IPS-18c (cell line): ENCODE measurements around the gene ARHGEF7.

ENCODE experiments used
- H3K4me3 ChIP-seq: 2 replicates; pipeline ENCODE4 v1.7.0; 2013; ENCODE audit warnings: low read depth, mild to moderate bottlenecking, low read length, moderate library complexity; ENCODE audit not compliant: insufficient read depth
- H3K9me3 ChIP-seq: one replicate; pipeline ENCODE4 v1.6.1; 2013; ENCODE audit warnings: mild to moderate bottlenecking, low read length, moderate library complexity; ENCODE audit not compliant: control insufficient read depth, insufficient read depth

The ARHGEF7 gene

DNA sequence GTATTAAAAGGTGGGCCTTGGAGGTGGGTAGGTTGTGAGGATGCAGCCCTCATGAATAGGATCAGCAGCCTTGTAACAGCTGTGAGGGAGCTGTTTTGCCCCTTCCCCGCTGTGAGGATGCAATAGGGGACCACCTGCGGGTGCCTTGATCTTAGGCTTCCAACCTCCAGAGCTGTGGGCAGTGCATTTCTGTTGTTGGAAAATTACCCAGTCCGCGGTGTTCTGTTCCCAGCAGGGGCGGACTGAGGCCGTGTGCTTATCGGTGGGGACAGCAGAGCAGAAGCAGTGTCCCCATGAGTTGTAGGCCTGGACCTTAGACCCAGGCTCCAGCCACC is 150.6 kb downstream of the ARHGEF7 start:
- Histone ChIP-seq H3K9me3 (no peaks in the 10 kb centered on the region), H3K4me3 (no peak overlapping the region)

DNA sequence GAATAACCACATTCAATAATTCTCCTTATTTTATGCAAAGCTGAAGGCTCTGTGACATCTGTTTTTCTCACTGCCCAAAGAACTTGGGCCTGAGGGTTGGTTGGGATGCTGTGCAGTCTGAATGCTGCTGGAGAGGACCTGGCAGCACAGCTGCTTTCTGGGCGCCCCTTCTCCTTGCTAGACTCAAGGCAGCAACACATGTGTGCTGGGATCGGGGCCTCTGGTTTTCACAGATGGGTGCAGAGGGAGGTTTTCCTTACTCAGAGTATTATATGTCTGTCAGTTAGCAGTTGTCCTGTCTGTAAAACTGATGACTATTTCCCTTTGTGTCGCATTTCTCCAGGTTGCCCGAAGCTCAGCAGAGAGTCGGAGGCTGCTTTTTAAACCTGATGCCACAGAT is 152.1 kb downstream of the ARHGEF7 start:
- Histone ChIP-seq H3K4me3 (no peak overlapping the region), H3K9me3 (no peaks in the 10 kb centered on the region)

DNA sequence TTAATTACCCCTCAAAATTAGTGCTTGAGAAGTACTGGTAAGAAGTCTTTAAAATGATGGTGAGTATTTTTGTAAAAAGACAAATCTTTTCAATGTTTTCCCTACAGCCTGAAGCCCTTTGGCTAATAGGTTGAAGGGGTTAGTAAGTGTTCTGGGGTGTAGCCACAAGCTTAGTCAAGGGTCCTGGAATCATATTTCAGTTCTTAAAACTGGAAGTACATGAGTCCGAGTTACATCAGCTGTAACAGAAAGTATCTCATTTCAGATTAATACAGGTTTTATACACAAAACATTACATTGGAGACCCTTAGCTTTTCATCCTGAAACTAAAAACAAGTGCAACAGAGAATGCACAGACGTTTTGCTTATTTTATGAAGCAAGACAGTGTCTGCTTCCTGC is 152.7 kb downstream of the ARHGEF7 start:
- Histone ChIP-seq H3K4me3 (no peak overlapping the region), H3K9me3 (no peaks in the 10 kb centered on the region)

DNA sequence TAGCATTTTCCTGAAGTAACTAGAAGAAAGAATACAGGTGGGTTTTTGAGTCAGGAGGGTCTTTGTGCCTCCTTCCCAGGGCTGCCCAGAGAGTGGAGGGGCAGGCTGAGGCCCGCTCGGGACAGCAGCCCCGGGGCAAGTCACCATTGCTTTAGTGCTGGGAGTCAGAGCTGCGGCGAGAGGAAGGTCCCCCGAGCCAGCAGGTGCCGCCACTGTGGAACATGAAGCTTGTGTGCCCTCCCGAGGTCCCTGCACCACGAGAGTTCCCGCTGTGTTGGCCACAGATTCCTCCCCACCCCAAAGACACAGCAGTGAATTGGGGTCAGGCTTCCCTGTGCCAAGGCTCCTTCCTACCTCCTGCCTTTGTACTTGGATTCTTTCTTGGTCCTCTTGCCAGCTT is 154.4 kb downstream of the ARHGEF7 start:
- Histone ChIP-seq H3K9me3 (no peaks in the 10 kb centered on the region), H3K4me3 (no peak overlapping the region)

DNA sequence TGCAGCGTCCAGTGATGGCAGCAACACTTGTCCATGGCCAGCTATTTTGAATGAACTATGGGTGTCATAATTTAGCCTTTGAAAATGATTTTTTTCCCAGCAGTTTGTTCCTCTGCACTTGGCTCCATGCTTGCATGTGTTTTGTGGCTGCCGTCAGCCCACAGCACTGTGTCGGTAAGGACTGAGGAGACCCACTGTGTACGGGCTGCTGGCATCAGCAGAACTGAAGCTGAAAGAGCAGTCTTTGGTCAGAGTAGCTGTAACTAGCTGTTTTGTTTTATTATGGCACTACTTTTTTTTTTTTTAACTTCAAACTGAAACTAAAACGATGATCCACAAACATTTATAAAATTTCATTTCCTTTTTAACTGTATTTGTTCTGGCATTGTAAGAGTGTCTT is 155.0 kb downstream of the ARHGEF7 start:
- Histone ChIP-seq H3K9me3 (no peaks in the 10 kb centered on the region), H3K4me3 (no peak overlapping the region)

DNA sequence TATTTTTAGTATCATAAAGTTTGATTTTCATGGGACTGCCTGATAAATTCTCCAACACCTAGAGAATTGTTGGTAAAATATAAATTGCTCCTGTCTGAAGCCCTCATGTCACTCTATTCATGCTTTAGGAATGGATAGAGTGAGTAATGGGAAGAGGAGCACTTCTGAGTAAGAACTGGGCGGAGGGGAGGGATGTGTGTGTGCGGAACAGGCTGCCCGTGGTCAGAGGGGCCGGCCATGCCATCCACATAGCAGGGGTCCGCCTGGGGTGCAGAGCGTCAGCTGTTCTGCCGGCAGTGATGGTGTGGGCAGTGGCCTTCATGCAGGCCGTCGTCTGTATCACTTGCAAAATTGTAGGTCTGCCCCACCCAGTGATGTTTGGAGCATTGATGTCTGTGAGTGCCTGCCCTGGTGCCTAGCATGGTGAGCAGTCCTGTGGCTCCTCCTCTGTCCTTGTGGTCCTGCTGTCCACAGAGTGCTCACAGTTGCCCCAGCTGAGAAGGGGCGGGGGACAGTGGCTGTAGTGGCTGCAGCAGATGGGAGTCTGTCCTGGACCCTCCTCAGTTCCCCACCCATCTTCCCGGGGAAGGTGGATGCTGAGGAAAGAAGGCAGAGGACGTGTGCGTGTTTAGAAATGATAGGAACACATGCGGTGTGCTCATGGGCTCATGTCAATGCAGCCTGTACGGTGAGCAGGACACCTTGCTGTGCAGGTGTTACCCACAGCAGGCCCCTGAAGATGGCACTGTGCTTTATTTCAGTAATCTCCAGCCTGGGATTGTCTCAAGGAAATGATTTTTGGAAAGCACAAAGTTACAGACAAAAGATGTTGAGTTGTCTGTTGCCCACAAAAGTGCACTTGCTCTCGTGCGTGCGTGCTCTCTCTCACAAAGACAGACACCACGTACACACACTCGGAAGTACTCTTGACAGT is 155.9 kb downstream of the ARHGEF7 start:
- no peaks in the 10 kb centered on the region for H3K9me3 ChIP-seq
- H3K4me3 ChIP-seq: no peak overlapping the region

DNA sequence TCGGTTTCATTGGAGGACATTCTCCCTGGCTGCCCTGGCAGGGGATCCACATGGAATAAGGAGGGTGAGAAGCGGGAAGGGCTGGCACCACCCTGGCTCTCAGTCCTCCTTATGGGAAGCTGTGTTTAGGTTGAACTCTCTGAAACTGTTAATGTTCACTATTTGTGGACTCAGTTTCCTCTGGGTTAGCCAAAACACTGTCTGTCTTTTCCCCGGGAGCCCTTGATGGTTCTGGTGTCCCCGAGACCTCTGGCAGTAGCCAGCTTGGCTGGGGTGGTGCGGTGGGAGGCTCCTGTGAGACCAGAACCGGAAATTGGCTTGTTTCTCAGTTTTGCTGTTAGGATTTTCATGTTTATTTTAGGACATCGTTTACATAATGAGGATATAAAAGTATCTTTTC is 157.0 kb downstream of the ARHGEF7 start:
- no peaks in the 10 kb centered on the region for H3K9me3 ChIP-seq
- no peak overlapping the region for H3K4me3 ChIP-seq

DNA sequence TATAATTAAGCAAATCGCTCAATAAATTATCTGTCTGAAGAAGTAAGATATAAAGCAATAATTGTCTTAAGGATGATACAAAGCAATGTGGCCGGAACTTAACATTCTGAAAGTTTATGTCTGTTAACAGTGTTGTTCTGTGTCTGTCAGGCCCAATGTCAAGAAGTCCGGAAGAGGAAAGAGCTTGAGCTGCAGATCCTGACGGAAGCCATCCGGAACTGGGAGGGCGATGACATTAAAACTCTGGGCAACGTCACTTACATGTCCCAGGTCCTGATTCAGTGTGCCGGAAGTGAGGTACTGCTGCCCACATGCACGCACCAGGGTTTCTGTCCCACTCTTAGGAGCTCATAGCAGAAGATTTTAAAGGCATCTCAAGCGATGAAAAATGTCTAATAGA is 160.3 kb downstream of the ARHGEF7 start:
- Histone ChIP-seq H3K4me3 (no peak overlapping the region), H3K9me3 (no peaks in the 10 kb centered on the region)

DNA sequence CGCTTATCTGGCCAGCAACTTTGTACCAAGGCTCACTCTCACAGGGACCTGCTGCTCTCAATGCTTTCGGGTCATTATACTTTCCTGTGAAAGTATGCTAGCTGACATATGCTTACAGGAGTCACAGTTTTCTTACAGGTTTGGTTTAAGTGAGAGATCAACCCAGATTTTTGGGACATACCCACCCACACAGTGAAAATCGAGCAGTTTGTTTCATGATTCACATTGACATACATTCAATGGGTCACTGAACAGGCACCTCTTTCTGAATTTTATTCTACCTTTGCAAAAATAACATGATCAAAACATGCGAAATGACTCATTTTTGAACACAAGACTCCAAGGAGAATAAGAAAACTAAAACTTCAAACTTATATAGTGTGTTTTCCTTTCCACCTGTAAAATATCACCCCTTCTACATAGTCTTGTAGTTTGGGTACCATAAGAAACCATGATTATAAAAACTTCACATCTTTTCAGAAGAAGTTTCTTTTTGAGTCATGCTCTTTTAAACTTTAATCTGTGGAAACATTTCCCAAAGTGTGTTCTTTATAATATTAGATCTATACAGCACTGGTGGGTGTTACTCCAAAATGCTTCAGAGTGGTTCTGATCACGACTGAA is 161.0 kb downstream of the ARHGEF7 start:
- Histone ChIP-seq H3K4me3 (no peak overlapping the region), H3K9me3 (no peaks in the 10 kb centered on the region)

DNA sequence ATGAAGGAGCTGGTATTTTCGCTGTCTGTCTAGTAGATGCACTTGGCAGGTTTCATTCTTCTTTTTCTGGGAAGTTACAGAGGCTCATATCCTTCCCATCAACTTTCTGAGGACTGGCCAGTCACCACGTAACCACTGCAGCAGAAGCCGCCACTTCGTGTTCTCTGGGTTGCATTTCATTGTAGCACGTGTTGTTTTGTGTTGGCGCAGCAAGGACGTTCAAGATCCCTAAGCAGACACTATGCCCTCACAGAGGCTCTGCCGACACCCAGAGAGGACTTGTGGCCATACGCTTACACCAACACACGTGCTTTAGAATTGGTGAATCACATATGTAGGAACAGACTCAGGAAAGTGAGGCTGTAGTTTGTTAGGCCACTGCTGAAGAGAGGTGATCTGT is 163.1 kb downstream of the ARHGEF7 start:
- H3K9me3 ChIP-seq: no peaks in the 10 kb centered on the region
- H3K4me3 ChIP-seq: no peak overlapping the region

DNA sequence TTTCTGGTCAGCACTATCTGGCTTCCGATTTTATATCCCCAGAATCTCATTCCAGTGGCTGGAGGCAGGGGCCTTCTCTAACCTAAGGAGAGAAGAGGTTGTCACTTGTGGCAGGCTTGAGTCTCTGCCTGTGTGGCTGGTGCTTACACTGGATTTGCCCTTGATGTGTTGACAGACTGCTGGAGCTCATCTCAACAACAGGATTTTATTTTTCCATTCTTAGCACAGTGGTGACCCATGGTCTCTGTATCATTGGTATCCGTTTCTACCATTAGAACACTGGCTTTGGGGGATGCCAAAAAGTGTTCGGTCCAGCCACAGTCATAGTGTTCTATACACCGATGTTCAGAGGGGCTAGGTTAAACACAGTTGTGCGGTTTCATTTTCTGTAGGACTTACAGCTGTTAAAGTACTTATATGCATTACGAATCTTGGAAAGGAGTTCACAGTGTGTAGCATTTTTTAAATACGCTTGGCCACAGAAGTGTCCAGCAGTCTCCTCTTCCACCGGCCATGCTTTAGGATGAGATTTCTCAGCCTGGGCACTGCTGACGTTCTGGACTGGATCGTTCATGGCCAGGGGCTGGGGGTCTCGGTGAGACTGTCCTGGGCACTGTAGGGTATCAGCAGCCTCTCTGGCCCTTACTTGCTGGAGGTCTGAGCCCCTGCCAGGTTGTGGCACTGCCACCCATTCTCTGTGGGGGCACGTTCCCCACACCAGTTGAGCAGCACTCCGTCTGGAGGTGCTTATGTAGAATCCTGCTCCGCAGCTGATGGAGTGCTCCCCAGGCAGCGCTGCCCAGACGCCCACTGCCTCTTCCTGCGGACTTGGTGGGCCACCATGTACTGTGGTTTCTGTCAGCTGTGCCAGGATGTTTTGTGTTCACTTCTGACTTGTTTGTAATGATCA is 163.9 kb downstream of the ARHGEF7 start:
- no peaks in the 10 kb centered on the region for H3K9me3 ChIP-seq
- no peak overlapping the region for H3K4me3 ChIP-seq

DNA sequence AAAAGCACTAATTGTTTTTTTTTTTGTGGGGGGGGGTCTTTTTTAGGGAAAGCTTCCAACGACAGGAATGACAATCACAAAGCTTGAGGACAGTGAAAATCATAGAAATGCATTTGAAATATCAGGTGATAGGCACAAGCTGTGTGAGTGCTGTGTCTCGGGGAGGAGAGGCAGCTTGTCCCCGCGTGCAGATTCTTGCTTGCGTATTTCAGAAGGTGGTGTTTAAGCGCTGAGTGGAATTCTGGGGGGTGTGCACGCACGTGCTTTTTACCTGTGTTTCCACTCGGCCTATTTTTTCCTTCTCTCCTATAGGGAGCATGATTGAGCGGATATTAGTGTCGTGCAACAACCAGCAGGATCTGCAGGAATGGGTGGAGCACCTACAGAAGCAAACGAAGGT is 165.1 kb downstream of the ARHGEF7 start:
- H3K9me3 ChIP-seq: no peaks in the 10 kb centered on the region
- no peak overlapping the region for H3K4me3 ChIP-seq

DNA sequence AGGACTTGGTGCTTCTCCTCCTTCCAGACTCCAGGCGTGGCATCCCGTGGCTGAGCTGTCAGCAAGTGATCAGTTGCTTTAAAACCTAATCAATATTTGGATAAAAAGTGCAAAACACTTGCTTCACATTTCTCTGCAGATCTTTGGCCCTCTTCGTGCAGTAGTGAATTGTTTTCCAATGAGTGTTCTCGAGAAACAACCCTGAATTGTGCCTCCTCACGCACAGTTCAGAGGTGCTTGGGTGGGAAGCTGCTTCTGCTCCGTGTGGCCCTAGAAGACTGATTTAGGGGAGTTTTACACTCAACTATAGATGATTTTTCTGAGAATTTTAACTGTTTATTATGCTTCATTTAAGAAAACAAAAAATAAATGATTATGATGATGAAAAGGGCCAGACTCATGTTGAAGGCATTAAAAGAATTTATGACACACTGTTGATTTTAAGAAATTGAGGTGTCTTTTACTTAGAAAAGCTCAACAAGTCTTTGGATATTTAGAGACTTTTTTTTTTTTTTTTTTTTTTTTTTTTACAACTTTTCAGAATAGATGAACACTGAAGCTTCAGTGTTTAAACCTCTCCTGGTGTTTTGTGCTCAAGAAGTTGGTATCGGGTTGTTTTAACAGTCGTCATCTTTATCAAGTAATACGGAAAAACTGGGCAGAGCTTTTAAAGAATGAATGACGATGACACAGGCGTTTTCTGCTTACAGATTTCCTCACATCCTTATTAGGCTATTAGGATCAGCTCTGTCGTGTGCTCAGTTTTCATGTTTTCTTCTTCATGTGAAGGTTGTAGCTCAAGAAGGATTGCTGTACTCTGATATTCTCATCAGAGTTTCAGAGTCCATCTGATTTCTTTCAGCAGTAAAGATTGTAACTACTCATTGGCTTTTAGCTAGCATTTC is 165.8 kb downstream of the ARHGEF7 start:
- Histone ChIP-seq H3K4me3 (no peak overlapping the region), H3K9me3 (no peaks in the 10 kb centered on the region)

DNA sequence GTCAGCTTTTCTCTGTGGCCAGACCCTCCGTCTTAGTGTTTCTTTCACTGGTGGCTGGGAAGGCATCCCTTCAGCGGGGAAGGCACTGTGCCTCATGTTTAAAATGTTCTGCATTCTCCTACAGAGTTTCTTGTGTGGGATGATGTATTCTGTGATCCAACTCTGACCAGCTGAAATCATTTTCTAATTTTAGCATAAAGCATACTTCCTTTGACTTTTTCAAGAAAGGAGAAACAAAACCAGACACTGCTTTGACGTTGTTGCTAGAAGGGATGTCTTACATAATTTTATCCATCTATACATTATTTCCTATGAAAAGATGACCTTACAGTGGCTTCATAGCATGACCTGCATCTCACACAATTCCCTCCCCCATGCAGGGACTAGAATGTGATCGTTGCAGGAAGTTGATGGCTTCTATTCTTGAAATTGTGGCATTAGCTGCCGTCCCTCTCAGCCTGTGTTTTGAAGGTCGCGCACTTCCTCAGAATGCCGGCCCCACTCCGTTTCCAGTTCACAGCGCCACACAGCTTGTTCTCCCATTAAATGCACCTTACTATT is 166.7 kb downstream of the ARHGEF7 start:
- Histone ChIP-seq H3K9me3 (no peaks in the 10 kb centered on the region), H3K4me3 (no peak overlapping the region)

DNA sequence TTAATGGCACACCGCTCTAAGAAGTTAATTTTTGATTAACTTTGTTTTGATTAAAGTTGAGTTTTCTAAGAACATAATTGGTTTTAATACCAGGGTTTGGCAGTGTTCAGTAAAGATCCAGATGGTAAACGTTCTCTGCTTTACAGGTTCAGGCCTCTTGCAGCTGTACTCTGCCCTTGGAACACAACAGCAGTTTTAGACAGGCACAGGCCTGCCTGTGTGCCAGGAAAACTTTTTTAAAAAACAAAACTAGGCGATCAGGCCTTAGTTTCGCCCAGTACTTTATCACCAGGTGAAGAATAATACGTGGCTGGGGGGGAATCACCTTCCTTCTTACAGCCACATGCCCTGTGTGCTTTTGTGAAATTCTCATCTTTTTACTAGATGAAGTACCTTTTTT is 167.3 kb downstream of the ARHGEF7 start:
- Histone ChIP-seq H3K9me3 (no peaks in the 10 kb centered on the region), H3K4me3 (no peak overlapping the region)

DNA sequence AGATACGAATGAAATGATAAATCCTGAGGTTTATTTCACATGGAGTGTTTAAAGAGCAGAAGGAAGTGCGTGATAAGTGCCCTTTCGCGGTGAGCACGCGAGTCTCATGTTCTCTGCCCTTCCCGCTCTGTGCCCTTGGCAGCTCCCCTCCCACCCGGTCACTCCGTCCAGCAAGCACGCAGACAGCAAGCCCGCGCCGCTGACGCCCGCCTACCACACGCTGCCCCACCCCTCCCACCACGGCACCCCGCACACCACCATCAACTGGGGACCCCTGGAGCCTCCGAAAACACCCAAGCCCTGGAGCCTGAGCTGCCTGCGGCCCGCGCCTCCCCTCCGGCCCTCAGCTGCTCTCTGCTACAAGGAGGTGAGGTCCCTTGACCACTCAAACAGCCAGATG is 167.9 kb downstream of the ARHGEF7 start:
- Histone ChIP-seq H3K9me3 (no peaks in the 10 kb centered on the region), H3K4me3 (no peak overlapping the region)

DNA sequence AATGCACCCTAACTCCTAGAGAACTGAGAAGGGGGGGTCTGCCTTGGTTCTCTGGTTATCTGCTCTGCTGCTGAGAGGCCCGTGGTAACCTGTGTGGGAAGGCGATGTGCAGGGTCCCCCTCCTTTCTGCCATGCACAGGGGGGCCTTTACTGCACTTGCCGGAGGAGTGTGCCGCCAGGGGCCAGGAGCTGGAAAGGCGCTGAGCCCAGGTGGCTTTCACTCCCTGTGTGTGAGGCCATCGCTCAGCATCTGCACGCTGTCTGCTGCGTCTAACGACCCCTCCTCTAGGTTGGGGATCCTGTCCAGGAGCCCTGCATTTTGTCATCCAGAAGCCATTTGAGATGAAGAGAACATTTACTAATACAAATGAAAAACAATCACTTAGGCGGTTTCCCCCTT is 168.3 kb downstream of the ARHGEF7 start:
- Histone ChIP-seq H3K4me3 (no peak overlapping the region), H3K9me3 (no peaks in the 10 kb centered on the region)
